GM12892 (cell line): ENCODE measurements around the gene TMEM150C.

Experiments used
- POLR2A ChIP-seq: IDR thresholded peaks from 2 replicates; pipeline ENCODE4 v1.6.1; 2011; ENCODE audit warnings: low read depth, low read length, control low read depth
- POLR2AphosphoS5 ChIP-seq: IDR thresholded peaks from 2 replicates; pipeline ENCODE4 v1.6.1; 2011; ENCODE audit warnings: low read depth, low read length, control low read depth

GRCh38 chr4:82457266-82457665 lies 104.5 kb downstream of the TMEM150C start:
- TF ChIP-seq POLR2AphosphoS5 (no peak), POLR2A (no peak)
